Subcutaneous abdominal adipose tissue (tissue), 5 donors: Measurements from ENCODE around the gene HMGCR.
"Not testable (repeated sequence)": the region's sequence is repeated elsewhere in the genome, so short reads cannot be mapped to it uniquely, and the experiment has no call there.

Experiments used
- H3K27ac ChIP-seq: one replicate; pipeline ENCODE4 v1.7.0; 2013; ENCODE audit warnings: low read depth, mild to moderate bottlenecking, inconsistent platforms, low read length, moderate library complexity
- H3K27me3 ChIP-seq, 5 donors: one replicate each; pipeline ENCODE4 v1.7.0; 2013; ENCODE audit warnings: low read length in 5 of 5, inconsistent platforms in 1 of 5; ENCODE audit not compliant: control insufficient read depth in 5 of 5, insufficient read depth in 4 of 5
- H3K36me3 ChIP-seq, 5 donors: one replicate each; pipeline ENCODE4 v1.7.0; 2013; ENCODE audit warnings: low read length in 5 of 5; ENCODE audit not compliant: control insufficient read depth in 5 of 5, insufficient read depth in 5 of 5
- H3K4me1 ChIP-seq, 5 donors: one replicate each; pipeline ENCODE4 v1.7.0; 2013; ENCODE audit warnings: low read length in 5 of 5, mild to moderate bottlenecking in 3 of 5, moderate library complexity in 1 of 5; ENCODE audit not compliant: control insufficient read depth in 5 of 5, insufficient read depth in 5 of 5
- H3K4me3 ChIP-seq, 5 donors: one replicate each; pipeline ENCODE4 v1.7.0; 2013; ENCODE audit warnings: low read length in 5 of 5, low read depth in 1 of 5
- H3K9ac ChIP-seq, 5 donors: one replicate each; pipeline ENCODE4 v1.7.0; 2013; ENCODE audit warnings: low read length in 5 of 5, mild to moderate bottlenecking in 4 of 5, moderate library complexity in 3 of 5
- H3K9me3 ChIP-seq, 5 donors: one replicate each; pipeline ENCODE4 v1.7.0; 2013; ENCODE audit warnings: low read length in 5 of 5; ENCODE audit not compliant: control insufficient read depth in 5 of 5
- donor health status: healthy.
- donor health status: healthy.
- donor health status: healthy.
- donor health status: healthy.
- donor health status: healthy.

HMGCR gene

DNA sequence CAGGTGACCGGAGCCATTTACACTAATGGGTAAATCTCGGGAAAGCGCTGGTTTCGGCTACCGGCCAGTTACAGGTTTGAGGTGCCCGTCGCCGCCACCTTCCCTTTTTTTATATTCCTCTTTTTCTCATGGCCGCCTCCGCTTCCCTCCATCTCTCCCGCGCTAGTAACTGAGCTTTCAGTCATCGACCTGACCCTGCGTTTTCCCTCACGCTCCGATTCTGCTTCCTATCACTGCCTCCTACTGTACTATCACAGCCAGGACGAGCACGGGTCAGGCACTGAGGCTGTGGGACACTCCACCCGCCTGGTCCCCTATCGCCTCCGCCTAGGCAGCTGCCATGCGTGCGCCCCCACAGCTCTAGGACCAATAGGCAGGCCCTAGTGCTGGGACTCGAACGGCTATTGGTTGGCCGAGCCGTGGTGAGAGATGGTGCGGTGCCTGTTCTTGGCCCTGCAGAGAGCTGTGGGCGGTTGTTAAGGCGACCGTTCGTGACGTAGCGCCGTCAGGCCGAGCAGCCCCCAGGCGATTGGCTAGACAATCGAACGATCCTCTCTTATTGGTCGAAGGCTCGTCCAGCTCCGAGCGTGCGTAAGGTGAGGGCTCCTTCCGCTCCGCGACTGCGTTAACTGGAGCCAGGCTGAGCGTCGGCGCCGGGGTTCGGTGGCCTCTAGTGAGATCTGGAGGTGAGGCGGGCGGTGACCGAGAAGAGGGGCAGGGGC lies at the start of gene HMGCR:
Gene HMGCR, plus strand, starts transcription at position 606 of the 722 bp plus-strand sequence. CDS start 5,386 bp downstream, outside the sequence.
- Histone ChIP-seq H3K4me1 (peaks cover 1 to 24% (median 18%) of the 10 kb centered on the region in 5 donors), H3K9ac (peak within 1 kb of the TSS; percentile 71 to 89 (median 82)), H3K27me3 (no peaks in the 10 kb centered on the region), H3K36me3 (no peaks in the 10 kb centered on the region), H3K27ac (peak within 1 kb of the TSS; percentile 71), H3K4me3 (peak within 1 kb of the TSS; percentile 68 to 99 (median 90)), H3K9me3 (no peaks in the 10 kb centered on the region)

DNA sequence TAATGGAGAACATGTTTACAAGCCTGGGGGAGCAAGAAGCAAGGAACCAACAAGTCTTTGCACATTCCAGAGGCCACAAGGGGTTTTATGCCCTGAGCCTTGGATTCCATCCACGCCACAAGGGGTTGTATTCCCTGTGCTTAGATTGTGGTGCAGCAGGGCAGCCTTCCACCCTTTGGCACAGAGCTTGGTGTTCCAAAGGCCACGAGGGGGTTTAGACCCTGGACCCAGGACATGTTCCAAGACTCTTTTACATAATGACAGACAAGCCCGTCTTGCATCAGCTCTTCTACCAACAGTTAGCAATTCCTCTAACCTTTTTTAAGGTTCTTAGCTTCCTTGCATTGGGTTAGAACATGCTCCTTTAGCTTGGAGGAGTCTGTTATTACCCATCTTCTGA lies 45.2 kb upstream of the HMGCR start:
- not testable (repeated sequence) for H3K9ac ChIP-seq, H3K4me1 ChIP-seq, H3K27ac ChIP-seq, H3K36me3 ChIP-seq, H3K27me3 ChIP-seq, H3K4me3 ChIP-seq, H3K9me3 ChIP-seq

DNA sequence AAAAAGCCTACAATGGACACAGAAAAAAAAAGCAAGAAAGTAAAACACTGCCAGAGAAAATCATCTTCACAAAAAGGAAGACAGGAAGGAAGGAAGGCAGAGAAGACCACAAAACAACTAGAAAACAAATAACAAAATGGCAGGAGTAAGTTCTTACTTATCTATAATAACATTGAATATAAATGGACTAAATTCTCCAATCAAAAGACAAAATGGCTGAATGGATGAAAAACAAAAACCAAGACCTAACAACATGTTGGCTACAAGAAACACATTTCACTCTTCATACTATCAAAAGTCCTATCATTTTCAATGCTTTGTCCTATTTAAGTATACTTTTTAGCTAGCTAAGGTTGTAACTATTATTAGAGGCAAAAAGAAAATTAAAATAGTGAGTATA lies 36.9 kb upstream of the HMGCR start:
- H3K9me3 ChIP-seq, result no peaks in the 10 kb centered on the region
- no peaks in the 10 kb centered on the region for H3K4me1 ChIP-seq
- no peaks in the 10 kb centered on the region for H3K27me3 ChIP-seq
- no peak overlapping the region for H3K4me3 ChIP-seq
- no peak overlapping the region for H3K27ac ChIP-seq
- H3K36me3 ChIP-seq, result no peaks in the 10 kb centered on the region
- H3K9ac ChIP-seq, result no peak overlapping the region

DNA sequence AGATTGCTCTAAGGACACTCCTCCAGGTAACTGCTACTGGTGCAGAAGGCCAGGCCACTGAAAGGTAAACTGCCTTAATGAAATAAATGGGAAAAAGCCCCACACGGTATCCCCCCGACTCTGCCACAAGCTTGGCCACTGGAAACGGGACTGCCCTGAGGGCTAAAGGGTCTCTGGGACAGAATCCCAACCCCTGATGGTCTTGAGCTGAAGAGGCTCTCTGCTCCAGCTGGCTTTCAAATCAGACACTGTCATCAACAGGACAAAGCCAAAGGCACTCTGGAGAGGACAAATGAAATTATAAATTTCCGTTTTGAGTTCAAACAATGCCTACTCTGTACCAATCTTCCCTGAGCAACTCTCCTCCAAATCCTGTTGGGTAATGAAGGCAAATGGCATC lies 33.6 kb upstream of the HMGCR start:
- Histone ChIP-seq H3K27ac (no peak overlapping the region), H3K36me3 (no peaks in the 10 kb centered on the region), H3K9ac (no peak overlapping the region), H3K4me3 (no peak overlapping the region), H3K4me1 (no peaks in the 10 kb centered on the region), H3K9me3 (no peaks in the 10 kb centered on the region), H3K27me3 (no peaks in the 10 kb centered on the region)

DNA sequence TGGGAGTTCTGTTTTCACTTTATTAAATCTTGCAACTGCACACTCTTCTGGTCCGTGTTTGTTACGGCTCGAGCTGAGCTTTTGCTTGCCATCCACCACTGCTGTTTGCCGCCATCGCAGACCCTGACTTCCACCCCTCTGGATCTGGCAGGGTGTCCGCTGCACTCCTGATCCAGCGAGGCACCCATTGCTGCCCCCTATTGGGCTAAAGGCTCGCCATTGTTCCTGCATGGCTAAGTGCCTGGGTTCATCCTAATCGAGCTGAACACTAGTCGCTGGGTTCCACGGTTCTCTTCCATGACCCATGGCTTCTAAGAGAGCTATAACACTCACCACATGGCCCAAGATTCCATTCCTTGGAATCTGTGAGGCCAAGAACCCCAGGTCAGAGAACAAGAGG lies 32.5 kb upstream of the HMGCR start:
- H3K36me3 ChIP-seq, H3K9ac ChIP-seq, H3K9me3 ChIP-seq, H3K27me3 ChIP-seq, H3K4me3 ChIP-seq, H3K4me1 ChIP-seq, H3K27ac ChIP-seq: not testable (repeated sequence)

DNA sequence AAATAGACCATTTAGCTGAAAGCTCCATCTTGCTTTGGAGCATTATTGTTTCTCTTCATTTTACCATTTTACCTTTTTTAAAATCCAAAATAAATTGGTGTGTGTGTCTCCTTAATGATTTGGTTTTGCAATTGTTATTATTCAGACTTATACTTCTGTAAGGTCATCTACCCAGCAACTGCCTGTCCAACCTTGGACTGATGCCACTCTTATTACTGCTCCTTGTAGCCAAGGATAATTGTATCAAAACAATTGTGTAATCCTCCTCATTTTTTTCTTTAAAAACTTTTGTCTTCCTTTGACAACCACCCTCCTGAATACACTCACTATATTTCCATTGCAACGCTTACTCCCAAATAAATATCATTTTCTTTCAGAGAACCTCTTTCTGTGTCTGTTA lies 30.3 kb upstream of the HMGCR start:
- no peaks in the 10 kb centered on the region for H3K9me3 ChIP-seq
- no peak overlapping the region for H3K9ac ChIP-seq
- no peaks in the 10 kb centered on the region for H3K27me3 ChIP-seq
- H3K4me1 ChIP-seq, result no peaks in the 10 kb centered on the region
- no peak overlapping the region for H3K27ac ChIP-seq
- H3K4me3 ChIP-seq, result no peak overlapping the region
- no peaks in the 10 kb centered on the region for H3K36me3 ChIP-seq

DNA sequence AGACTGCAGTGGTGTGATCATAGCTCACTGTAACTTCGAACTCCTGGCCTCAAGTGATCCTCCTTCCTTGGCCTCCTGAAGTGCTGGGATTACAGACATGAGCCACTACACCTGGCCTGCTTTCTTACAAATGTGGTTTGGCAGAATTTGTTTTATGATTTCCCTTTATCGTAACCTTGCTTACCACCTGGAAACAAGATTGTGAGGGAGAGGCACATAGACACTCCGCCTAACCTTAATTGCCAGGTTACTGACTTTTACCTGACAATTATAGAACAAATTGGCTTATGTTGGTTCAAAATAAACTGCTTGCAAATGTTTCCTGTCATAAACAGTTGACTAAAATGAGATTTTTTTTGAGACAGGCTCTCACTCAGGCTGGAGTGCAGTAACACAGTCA lies 26.8 kb upstream of the HMGCR start:
- H3K27me3 ChIP-seq, result no peaks in the 10 kb centered on the region
- H3K4me3 ChIP-seq, result no peak overlapping the region
- no peaks in the 10 kb centered on the region for H3K36me3 ChIP-seq
- H3K27ac ChIP-seq, result no peak overlapping the region
- no peaks in the 10 kb centered on the region for H3K4me1 ChIP-seq
- no peak overlapping the region for H3K9ac ChIP-seq
- no peaks in the 10 kb centered on the region for H3K9me3 ChIP-seq

DNA sequence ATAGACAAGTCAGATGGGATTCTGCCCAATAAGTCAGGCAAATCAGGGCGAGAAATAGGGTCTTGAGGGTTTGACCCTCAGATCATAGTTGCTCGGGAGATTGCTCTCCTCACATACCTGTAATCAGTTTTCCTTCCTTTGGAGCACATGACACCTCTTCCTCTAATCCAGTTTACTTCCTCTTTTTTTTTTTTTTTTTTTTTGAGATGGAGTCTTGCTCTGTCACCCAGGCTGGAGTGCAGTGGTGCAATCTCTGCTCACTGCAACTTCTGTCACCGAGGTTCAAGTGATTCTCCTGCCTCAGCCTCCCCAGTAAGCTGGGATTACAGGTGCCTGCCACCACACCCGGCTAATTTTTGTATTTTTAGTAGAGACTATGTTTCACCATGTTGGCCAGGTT lies 17.9 kb upstream of the HMGCR start:
- H3K27me3 ChIP-seq, H3K36me3 ChIP-seq, H3K9ac ChIP-seq, H3K4me1 ChIP-seq, H3K27ac ChIP-seq, H3K9me3 ChIP-seq, H3K4me3 ChIP-seq: not testable (repeated sequence)

DNA sequence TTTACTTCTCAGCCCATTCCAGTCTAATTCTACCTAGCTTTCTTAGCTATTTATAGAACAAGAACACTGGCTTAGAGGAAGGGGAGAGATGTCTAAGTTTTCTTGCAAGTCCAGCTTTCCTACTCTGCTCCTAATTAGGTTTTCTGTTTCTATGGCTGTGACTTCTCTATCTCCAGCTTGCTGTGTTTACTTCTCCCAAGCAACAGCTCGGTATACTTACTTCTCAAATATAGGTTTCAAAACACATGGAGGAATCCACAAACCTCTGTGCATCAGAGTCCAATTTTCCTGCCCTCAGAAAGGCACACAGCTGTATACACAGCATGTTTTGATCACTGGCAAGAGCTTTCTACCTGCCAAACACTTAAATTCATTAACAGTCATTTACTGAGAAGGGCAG lies 17.4 kb upstream of the HMGCR start:
- no peaks in the 10 kb centered on the region for H3K9me3 ChIP-seq
- H3K4me1 ChIP-seq, result peaks cover 0 to 2% (median 0%) of the 10 kb centered on the region in 5 donors
- no peak overlapping the region for H3K27ac ChIP-seq
- no peaks in the 10 kb centered on the region for H3K36me3 ChIP-seq
- no peak overlapping the region for H3K9ac ChIP-seq
- H3K4me3 ChIP-seq, result no peak overlapping the region
- no peaks in the 10 kb centered on the region for H3K27me3 ChIP-seq

DNA sequence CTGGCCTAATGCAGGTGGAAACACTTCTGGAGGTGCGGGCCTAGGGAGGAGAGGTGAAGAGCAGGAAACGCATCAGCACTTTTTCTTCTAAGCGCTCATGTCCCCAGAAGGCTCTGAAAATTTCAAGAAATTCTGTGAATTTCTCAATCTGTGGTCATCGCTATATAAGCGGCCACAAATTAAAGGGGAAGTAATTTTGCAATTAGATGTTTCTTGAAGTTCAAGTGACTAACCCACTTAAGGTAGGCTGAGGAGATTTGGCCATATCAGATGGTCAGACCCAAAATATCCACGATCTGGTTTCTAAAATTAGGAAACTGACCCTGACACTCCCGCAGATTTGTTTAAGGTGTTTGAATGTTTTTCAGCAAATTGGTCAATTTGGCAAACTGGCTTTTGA lies 16.6 kb upstream of the HMGCR start:
- peaks cover 0 to 2% (median 0%) of the 10 kb centered on the region in 5 donors for H3K4me1 ChIP-seq
- no peak overlapping the region for H3K4me3 ChIP-seq
- no peaks in the 10 kb centered on the region for H3K27me3 ChIP-seq
- H3K9ac ChIP-seq, result no peak overlapping the region
- no peaks in the 10 kb centered on the region for H3K36me3 ChIP-seq
- no peaks in the 10 kb centered on the region for H3K9me3 ChIP-seq
- H3K27ac ChIP-seq, result no peak overlapping the region
